Measurements from ENCODE around the gene CBFA2T3. TPM values are rescaled to one million over a fixed set of nuclear protein-coding genes. Genes with fewer than 3 reads are reported as not detected.

The CBFA2T3 gene
- total and polyA plus RNA-seq, 2 of the 8 experiments (the other 6 are each of a cell fraction or from before 2014, with no cell fraction given): 0.51 to 1.3 TPM

- ChIA-PET POLR2A (ENCODE audit: partially characterized antibody) (no interaction called here), CTCF (ENCODE audit: partially characterized antibody) (no interaction called here)
- no peak overlapping the region for H2BK5ac ChIP-seq (ENCODE audit: low read depth, low read length)
- H4K20me1 ChIP-seq (replicated peaks in 1 of 2; ENCODE audit: control insufficient read depth in 1 of 2, insufficient read depth in 2 of 2, low read length in 2 of 2): no peaks in the 10 kb centered on the region
- no peak overlapping the region for H3K4ac ChIP-seq (replicated peaks; ENCODE audit: insufficient read length, low read depth, low read length)
- H3K36me3 ChIP-seq (ENCODE audit: control insufficient read depth in 2 of 4, insufficient read depth in 4 of 4, low read length in 3 of 4): no peaks in the 10 kb centered on the region
- no peak overlapping the region for H2AFZ ChIP-seq (ENCODE audit: low read length)
- no peak overlapping the region for H2BK20ac ChIP-seq (ENCODE audit: low read length)
- H3K18ac ChIP-seq (ENCODE audit: extremely low read depth, low read length): no peak overlapping the region
- H2BK12ac ChIP-seq (ENCODE audit: low read depth, low read length): no peak overlapping the region
- H4K5ac ChIP-seq (ENCODE audit: insufficient read length, low read depth, low read length): no peak overlapping the region
- no peak overlapping the region for H3K4me2 ChIP-seq (ENCODE audit: insufficient read depth in 1 of 2, low read depth in 2 of 2, low read length in 2 of 2)
- FAIRE-seq: no peak
- no peaks in the 10 kb centered on the region for H3K9me3 ChIP-seq (ENCODE audit: insufficient read depth in 2 of 2, low read depth in 1 of 2, low read length in 1 of 2)
- WGBS, 2 experiments (ENCODE audit: extremely low coverage in 1 of 2, insufficient coverage in 1 of 2, insufficient read length in 1 of 2, insufficient replicate concordance in 2 of 2, low coverage in 1 of 2, low lambda C conversion rate in 2 of 2, missing lambda C conversion rate in 1 of 2): 83% methylated on average over 3 of the region's 3 CpGs; no CpG with 5 or more reads in 1 of the 2 experiments
- H3K56ac ChIP-seq (replicated peaks; ENCODE audit: insufficient read length, low read depth, low read length): no peak overlapping the region
- peaks cover 4% of the 10 kb centered on the region; the same call in 1 of the 2 replicates for H3K23me2 ChIP-seq (ENCODE audit: low read depth, low read length)
- no peak overlapping the region for H3K4me3 ChIP-seq (ENCODE audit: extremely low read depth in 1 of 4, insufficient read depth in 2 of 4, low read depth in 3 of 4, low read length in 4 of 4)
- H4K8ac ChIP-seq (ENCODE audit: extremely low read depth, insufficient read depth, low read length): no peak overlapping the region
- H3K23ac ChIP-seq (ENCODE audit: insufficient read length): no peak overlapping the region
- no peak for DNase-seq (ENCODE audit: low read depth in 1 of 2, low spot score in 2 of 2)
- no peak overlapping the region for H3K14ac ChIP-seq (ENCODE audit: insufficient read length)
- no peak for TF ChIP-seq BACH1 (IDR thresholded peaks at IDR 0.05; ENCODE audit: low read length)
- no peak for TF ChIP-seq SP4 (IDR thresholded peaks at IDR 0.05; ENCODE audit: low read length)
- no peak for TF ChIP-seq SRF (IDR thresholded peaks at IDR 0.05; ENCODE audit: low read depth, low read length)
- no peak for TF ChIP-seq KDM5A (IDR thresholded peaks at IDR 0.05; ENCODE audit: low read length)
- no peak for TF ChIP-seq TBP (IDR thresholded peaks at IDR 0.05; ENCODE audit: low read depth, low read length)
- TF ChIP-seq CHD1 (IDR thresholded peaks at IDR 0.05; ENCODE audit: low read depth, low read length): no peak
- TF ChIP-seq ATF2 (IDR thresholded peaks at IDR 0.05; ENCODE audit: low read length): no peak
- TF ChIP-seq EZH2 (IDR thresholded peaks at IDR 0.05; ENCODE audit: low read depth, low read length, severe bottlenecking): no peak
- TF ChIP-seq ASH2L (IDR thresholded peaks at IDR 0.05; ENCODE audit: low read length): no peak
- no peak for TF ChIP-seq HDAC2 (IDR thresholded peaks at IDR 0.05; ENCODE audit: borderline replicate concordance in 1 of 2, low read depth in 2 of 2, low read length in 2 of 2)
- TF ChIP-seq EP300 (IDR thresholded peaks at IDR 0.05; ENCODE audit: borderline replicate concordance in 1 of 2, low read depth in 2 of 2, low read length in 2 of 2): no peak
- TF ChIP-seq TAF1 (IDR thresholded peaks at IDR 0.05; ENCODE audit: low read depth, low read length): no peak
- TF ChIP-seq MAX (IDR thresholded peaks at IDR 0.05): no peak
- TF ChIP-seq CBX8 (IDR thresholded peaks at IDR 0.05; ENCODE audit: borderline replicate concordance, low read depth, low read length): no peak
- H3K79me1 ChIP-seq (ENCODE audit: low read depth, low read length): no peaks in the 10 kb centered on the region
- H2BK120ac ChIP-seq (replicated peaks; ENCODE audit: low read depth, low read length): no peak overlapping the region
- peaks cover 0 to under 1% (median 0%) of the 10 kb centered on the region in 4 experiments; a peak in 2 of 7 replicates for H3K4me1 ChIP-seq (replicated peaks in 1 of 4; ENCODE audit: control insufficient read depth in 3 of 4, insufficient read depth in 4 of 4, low read length in 3 of 4)
- H3K79me2 ChIP-seq (ENCODE audit: control insufficient read depth in 1 of 2, insufficient read depth in 2 of 2, low read length in 2 of 2): no peaks in the 10 kb centered on the region
- H2AK5ac ChIP-seq (ENCODE audit: low read depth, low read length): no peak overlapping the region
- H3K27ac ChIP-seq (ENCODE audit: low read depth, low read length): no peak overlapping the region
- H4K91ac ChIP-seq (replicated peaks; ENCODE audit: insufficient read length, low read length): no peak overlapping the region
- H2BK15ac ChIP-seq (ENCODE audit: low read length): no peak overlapping the region
- no peaks in the 10 kb centered on the region for H3K27me3 ChIP-seq (replicated peaks in 1 of 4; ENCODE audit: control insufficient read depth in 3 of 4, extremely low read depth in 1 of 4, insufficient read depth in 3 of 4, low read length in 3 of 4)
- H3K9ac ChIP-seq (replicated peaks in 1 of 4; ENCODE audit: extremely low read depth in 1 of 4, low read depth in 3 of 4, low read length in 3 of 4): no peak overlapping the region
Measured at GRCh38 chr16:88974916-88975215, 2.1 kb downstream of the CBFA2T3 start.
